ENCODE measurements around the gene CD46.
A peak's percentile ranks its signal among the peaks of the same experiment; 100 is the strongest.
"Not testable (repeated sequence)": the region's sequence is repeated elsewhere in the genome, so short reads cannot be mapped to it uniquely, and the experiment has no call there.

CD46 gene

GRCh38 chr1:207751790-207752455, at the start of gene CD46:
TSS of gene CD46 (plus strand) at chr1:207752054. CDS start at chr1:207752213, 159 bp downstream.
- DNase-seq, result peak; percentile 93

GRCh38 chr1:207702317-207702716, 49.5 kb upstream of the CD46 start:
- no peak for DNase-seq

GRCh38 chr1:207703712-207704111, 48.1 kb upstream of the CD46 start:
- DNase-seq, result no peak

GRCh38 chr1:207708004-207708403, 43.9 kb upstream of the CD46 start:
- not testable (repeated sequence) for DNase-seq

GRCh38 chr1:207711285-207711684, 40.6 kb upstream of the CD46 start:
- DNase-seq, result no peak

GRCh38 chr1:207712701-207713100, 39.2 kb upstream of the CD46 start:
- DNase-seq, result not testable (repeated sequence)

- DNase-seq, result no peak
Observed at GRCh38 chr1:207713529-207713928, 38.3 kb upstream of the CD46 start.

- DNase-seq, result no peak
Observed at GRCh38 chr1:207719234-207719633, 32.6 kb upstream of the CD46 start.

GRCh38 chr1:207728200-207728858, 23.5 kb upstream of the CD46 start:
- not testable (repeated sequence) for DNase-seq

- DNase-seq, result not testable (repeated sequence)
Observed at GRCh38 chr1:207737503-207738157, 14.2 kb upstream of the CD46 start.

GRCh38 chr1:207738158-207738659, 13.6 kb upstream of the CD46 start:
- DNase-seq, result not testable (repeated sequence)

- DNase-seq, result no peak
Observed at GRCh38 chr1:207740207-207740606, 11.6 kb upstream of the CD46 start.

- no peak for DNase-seq
Observed at GRCh38 chr1:207742850-207743555, 8.9 kb upstream of the CD46 start.

GRCh38 chr1:207744000-207744534, 7.8 kb upstream of the CD46 start:
- no peak for DNase-seq

GRCh38 chr1:207745285-207745684, 6.6 kb upstream of the CD46 start:
- no peak for DNase-seq

- DNase-seq, result no peak
Observed at GRCh38 chr1:207745839-207746767, 5.8 kb upstream of the CD46 start.

GRCh38 chr1:207747627-207748492, 4.0 kb upstream of the CD46 start:
- DNase-seq, result no peak

- no peak for DNase-seq
Observed at GRCh38 chr1:207748737-207749528, 2.9 kb upstream of the CD46 start.

- DNase-seq, result no peak
Observed at GRCh38 chr1:207750631-207751305, 1.1 kb upstream of the CD46 start.

All from SIG-M5 (cell line).